ENCODE measurements around the gene LGALS16. TPM values are rescaled to one million over a fixed set of nuclear protein-coding genes. Genes with fewer than 3 reads are reported as not detected.

LGALS16 gene
- polyA plus RNA-seq, 2 of the 4 experiments (the other 2 are of a cell fraction): not detected

DNA sequence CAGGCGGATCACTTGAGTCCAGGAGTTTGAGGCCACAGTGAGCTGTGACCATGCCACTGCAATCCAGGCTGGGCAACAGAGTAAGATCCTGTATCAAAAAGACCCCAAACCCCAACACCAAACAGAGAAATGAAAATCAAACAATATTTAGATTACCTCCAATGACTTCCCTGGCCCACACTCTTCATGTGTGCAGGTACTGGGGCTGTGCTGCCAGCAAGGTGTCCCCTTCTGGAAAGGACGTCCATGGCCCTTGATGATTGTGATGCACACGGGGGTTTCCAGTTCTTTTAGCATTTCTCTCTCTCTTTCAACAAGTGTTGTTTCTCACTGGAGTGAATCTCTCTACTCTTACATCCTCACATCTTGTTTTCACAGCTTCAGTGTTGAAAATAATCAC lies 24.9 kb downstream of the LGALS16 start:
- no peak overlapping the region for H3K27ac ChIP-seq
- WGBS (ENCODE audit: missing lambda C conversion rate): 36% methylated on average over 3 of the region's 3 CpGs
- ChIA-PET CTCF (interaction anchor here (0.9 to 5.9 kb wide), 3 partner anchors 9 to 163 kb away, joined by 3 to 53 read pairs (median 4); no protein-coding TSS in a partner anchor), POLR2A (no interaction called here)
- ATAC-seq (no peak), DNase-seq (ENCODE audit: low read depth in 1 of 2, low spot score in 1 of 2) (no peak), FAIRE-seq (no peak)
- no peak overlapping the region for H3K4me2 ChIP-seq
- no peak for TF ChIP-seq ZSCAN20 (CRISPR knock-in tag; IDR thresholded peaks at IDR 0.05)
- no peak for TF ChIP-seq CHD2 (IDR thresholded peaks at IDR 0.05; ENCODE audit: low read length, partially characterized antibody)
- TF ChIP-seq EHMT2 (IDR thresholded peaks at IDR 0.05; ENCODE audit: low read depth): no peak
- TF ChIP-seq, protein P1, sequence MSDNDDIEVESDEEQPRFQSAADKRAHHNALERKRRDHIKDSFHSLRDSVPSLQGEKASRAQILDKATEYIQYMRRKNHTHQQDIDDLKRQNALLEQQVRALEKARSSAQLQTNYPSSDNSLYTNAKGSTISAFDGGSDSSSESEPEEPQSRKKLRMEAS (IDR thresholded peaks at IDR 0.05): no peak
- no peak for TF ChIP-seq RNF2 (IDR thresholded peaks at IDR 0.05; ENCODE audit: borderline replicate concordance, low read depth)
- TF ChIP-seq RARB (CRISPR knock-in tag; IDR thresholded peaks at IDR 0.05): no peak
- TF ChIP-seq FOSB (CRISPR knock-in tag; IDR thresholded peaks at IDR 0.05): no peak
- no peak for TF ChIP-seq HOXA7 (CRISPR knock-in tag; IDR thresholded peaks at IDR 0.05)
- TF ChIP-seq PHF8 (IDR thresholded peaks at IDR 0.05; ENCODE audit: borderline replicate concordance, low read depth): no peak
- no peak for TF ChIP-seq POLR2A (IDR thresholded peaks at IDR 0.05; ENCODE audit: low read length)
- TF ChIP-seq HOXB13 (CRISPR knock-in tag; IDR thresholded peaks at IDR 0.05; ENCODE audit: low read depth): no peak
- TF ChIP-seq SREBF2 (IDR thresholded peaks at IDR 0.05): no peak
- TF ChIP-seq MAZ (IDR thresholded peaks at IDR 0.05; ENCODE audit: borderline replicate concordance, low read depth, low read length): no peak
- TF ChIP-seq RAD21 (conservative IDR thresholded peaks at IDR 0.05 in 1 of 2, IDR thresholded peaks at IDR 0.05 in 1 of 2): no peak
- no peak for TF ChIP-seq FOSL2 (IDR thresholded peaks at IDR 0.05)
- TF ChIP-seq FOSL2 (CRISPR knock-in tag; IDR thresholded peaks at IDR 0.05): no peak
- TF ChIP-seq, protein P2, sequence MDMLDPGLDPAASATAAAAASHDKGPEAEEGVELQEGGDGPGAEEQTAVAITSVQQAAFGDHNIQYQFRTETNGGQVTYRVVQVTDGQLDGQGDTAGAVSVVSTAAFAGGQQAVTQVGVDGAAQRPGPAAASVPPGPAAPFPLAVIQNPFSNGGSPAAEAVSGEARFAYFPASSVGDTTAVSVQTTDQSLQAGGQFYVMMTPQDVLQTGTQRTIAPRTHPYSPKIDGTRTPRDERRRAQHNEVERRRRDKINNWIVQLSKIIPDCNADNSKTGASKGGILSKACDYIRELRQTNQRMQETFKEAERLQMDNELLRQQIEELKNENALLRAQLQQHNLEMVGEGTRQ (IDR thresholded peaks at IDR 0.05): no peak
- no peak for TF ChIP-seq KDM5A (IDR thresholded peaks at IDR 0.05)
- TF ChIP-seq ZNF302 (CRISPR knock-in tag; IDR thresholded peaks at IDR 0.05): no peak
- H3K4me3 ChIP-seq: no peak overlapping the region
- H3K9me3 ChIP-seq: no peaks in the 10 kb centered on the region
- peaks cover 10% of the 10 kb centered on the region; the same call in 1 of the 3 replicates for H3K4me1 ChIP-seq

DNA sequence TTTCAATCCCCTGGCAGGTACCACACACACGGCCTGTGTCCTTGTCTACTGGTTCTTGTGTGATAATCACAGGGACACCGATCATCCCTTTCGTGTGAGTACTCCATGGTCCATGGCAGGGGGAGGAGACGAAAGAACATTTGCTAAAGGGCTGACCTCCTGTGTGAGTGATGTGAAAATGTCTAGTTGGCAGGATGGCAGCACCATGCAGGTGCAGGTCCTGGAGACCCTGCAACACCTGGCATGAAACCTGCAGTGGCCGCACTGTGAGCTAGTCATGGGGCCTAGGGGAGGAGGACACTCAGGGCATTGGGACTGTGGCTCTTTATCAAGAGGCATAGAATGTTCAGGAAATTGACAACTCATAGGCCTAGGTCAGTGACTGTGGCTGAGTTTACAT lies 25.7 kb downstream of the LGALS16 start:
- POLR2A ChIA-PET: no interaction called here
- no peak for FAIRE-seq
- WGBS (ENCODE audit: missing lambda C conversion rate): 74% methylated on average over 5 of the region's 5 CpGs

More for the DNA sequence above, 25.7 kb downstream of the LGALS16 start:
- DNase-seq (ENCODE audit: low read depth in 1 of 2, low spot score in 1 of 2) (no peak), ATAC-seq (no peak)
- Histone ChIP-seq H3K4me3 (no peak overlapping the region), H3K4me2 (no peak overlapping the region), H3K4me1 (peaks cover 5% of the 10 kb centered on the region; the same call in 1 of the 3 replicates), H3K9me3 (0 out of 3 replicates have a peak, but pooled peaks cover 1% of the 10 kb centered on the region), H3K27ac (no peak overlapping the region)
- CTCF ChIA-PET: interaction anchor here (1.2 to 5.9 kb wide), 3 partner anchors 10 to 130 kb away, joined by 3 to 53 read pairs (median 16); no protein-coding TSS in a partner anchor
- TF ChIP-seq RCOR1 (IDR thresholded peaks at IDR 0.05; ENCODE audit: low read depth, low read length) (no peak), RAD21 (conservative IDR thresholded peaks at IDR 0.05 in 1 of 2, IDR thresholded peaks at IDR 0.05 in 1 of 2) (no peak), HDAC2 (IDR thresholded peaks at IDR 0.05) (no peak), NR3C1 (IDR thresholded peaks at IDR 0.05) (no peak), POLR2AphosphoS2 (conservative IDR thresholded peaks at IDR 0.05; ENCODE audit: low read length) (no peak), CHD4 (IDR thresholded peaks at IDR 0.05; ENCODE audit: borderline replicate concordance) (no peak), KDM5A (IDR thresholded peaks at IDR 0.05) (no peak), MAFK (IDR thresholded peaks at IDR 0.05; ENCODE audit: partially characterized antibody) (no peak), POLR2A (IDR thresholded peaks at IDR 0.05; ENCODE audit: low read length) (no peak), MAZ (IDR thresholded peaks at IDR 0.05; ENCODE audit: borderline replicate concordance, low read depth, low read length) (no peak), SREBF2 (IDR thresholded peaks at IDR 0.05) (no peak)
- TF ChIP-seq, protein P3, sequence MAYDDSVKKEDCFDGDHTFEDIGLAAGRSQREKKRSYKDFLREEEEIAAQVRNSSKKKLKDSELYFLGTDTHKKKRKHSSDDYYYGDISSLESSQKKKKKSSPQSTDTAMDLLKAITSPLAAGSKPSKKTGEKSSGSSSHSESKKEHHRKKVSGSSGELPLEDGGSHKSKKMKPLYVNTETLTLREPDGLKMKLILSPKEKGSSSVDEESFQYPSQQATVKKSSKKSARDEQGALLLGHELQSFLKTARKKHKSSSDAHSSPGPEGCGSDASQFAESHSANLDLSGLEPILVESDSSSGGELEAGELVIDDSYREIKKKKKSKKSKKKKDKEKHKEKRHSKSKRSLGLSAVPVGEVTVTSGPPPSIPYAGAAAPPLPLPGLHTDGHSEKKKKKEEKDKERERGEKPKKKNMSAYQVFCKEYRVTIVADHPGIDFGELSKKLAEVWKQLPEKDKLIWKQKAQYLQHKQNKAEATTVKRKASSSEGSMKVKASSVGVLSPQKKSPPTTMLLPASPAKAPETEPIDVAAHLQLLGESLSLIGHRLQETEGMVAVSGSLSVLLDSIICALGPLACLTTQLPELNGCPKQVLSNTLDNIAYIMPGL (CRISPR knock-in tag; IDR thresholded peaks at IDR 0.05; ENCODE audit: borderline replicate concordance): no peak
- TF ChIP-seq, protein P4, sequence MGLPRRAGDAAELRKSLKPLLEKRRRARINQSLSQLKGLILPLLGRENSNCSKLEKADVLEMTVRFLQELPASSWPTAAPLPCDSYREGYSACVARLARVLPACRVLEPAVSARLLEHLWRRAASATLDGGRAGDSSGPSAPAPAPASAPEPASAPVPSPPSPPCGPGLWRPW (IDR thresholded peaks at IDR 0.05): no peak
- TF ChIP-seq, protein P5, sequence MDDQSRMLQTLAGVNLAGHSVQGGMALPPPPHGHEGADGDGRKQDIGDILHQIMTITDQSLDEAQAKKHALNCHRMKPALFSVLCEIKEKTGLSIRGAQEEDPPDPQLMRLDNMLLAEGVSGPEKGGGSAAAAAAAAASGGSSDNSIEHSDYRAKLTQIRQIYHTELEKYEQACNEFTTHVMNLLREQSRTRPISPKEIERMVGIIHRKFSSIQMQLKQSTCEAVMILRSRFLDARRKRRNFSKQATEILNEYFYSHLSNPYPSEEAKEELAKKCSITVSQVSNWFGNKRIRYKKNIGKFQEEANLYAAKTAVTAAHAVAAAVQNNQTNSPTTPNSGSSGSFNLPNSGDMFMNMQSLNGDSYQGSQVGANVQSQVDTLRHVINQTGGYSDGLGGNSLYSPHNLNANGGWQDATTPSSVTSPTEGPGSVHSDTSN (IDR thresholded peaks at IDR 0.05): no peak
- TF ChIP-seq, protein P2 (IDR thresholded peaks at IDR 0.05): no peak
